Measurements from ENCODE around the gene ST3GAL5.
"Not testable (repeated sequence)": the region's sequence is repeated elsewhere in the genome, so short reads cannot be mapped to it uniquely, and the experiment has no call there.

Gene ST3GAL5

GRCh38 chr2:85888684-85889626 lies at the start of gene ST3GAL5:
Gene ST3GAL5, minus strand, starts transcription at chr2:85888990. Its CDS starts 85 bp downstream, at chr2:85888905.
- peak; percentile 84 to 93 for DNase-seq

GRCh38 chr2:85938456-85938855 lies 49.7 kb upstream of the ST3GAL5 start:
- no peak for DNase-seq

- no peak for DNase-seq
Observed at GRCh38 chr2:85937069-85937439, 48.3 kb upstream of the ST3GAL5 start.

GRCh38 chr2:85936421-85937068 lies 47.8 kb upstream of the ST3GAL5 start:
- no peak for DNase-seq

- no peak for DNase-seq
Observed at GRCh38 chr2:85935746-85936208, 47.0 kb upstream of the ST3GAL5 start.

GRCh38 chr2:85935170-85935745 lies 46.5 kb upstream of the ST3GAL5 start:
- no peak for DNase-seq

GRCh38 chr2:85933753-85934594 lies 45.2 kb upstream of the ST3GAL5 start:
- no peak for DNase-seq

GRCh38 chr2:85931151-85931550 lies 42.4 kb upstream of the ST3GAL5 start:
- DNase-seq: not testable (repeated sequence)

GRCh38 chr2:85930129-85931124 lies 41.6 kb upstream of the ST3GAL5 start:
- no peak for DNase-seq

- no peak for DNase-seq
Observed at GRCh38 chr2:85929096-85930050, 40.6 kb upstream of the ST3GAL5 start.

- DNase-seq: no peak
Observed at GRCh38 chr2:85926931-85927661, 38.3 kb upstream of the ST3GAL5 start.

GRCh38 chr2:85926526-85926925 lies 37.7 kb upstream of the ST3GAL5 start:
- DNase-seq: no peak

GRCh38 chr2:85925216-85925671 lies 36.5 kb upstream of the ST3GAL5 start:
- DNase-seq: no peak

GRCh38 chr2:85924522-85924921 lies 35.7 kb upstream of the ST3GAL5 start:
- no peak for DNase-seq

- no peak for DNase-seq
Observed at GRCh38 chr2:85922199-85922598, 33.4 kb upstream of the ST3GAL5 start.

GRCh38 chr2:85921659-85922058 lies 32.9 kb upstream of the ST3GAL5 start:
- no peak for DNase-seq

GRCh38 chr2:85920810-85921545 lies 32.2 kb upstream of the ST3GAL5 start:
- DNase-seq: no peak
